Lower lobe of right lung (tissue), 2 donors: ENCODE data around the gene TRMT1. TPM values are rescaled to one million over a fixed set of nuclear protein-coding genes. Genes with fewer than 3 reads are reported as not detected.

Experiments
- ATAC-seq, 2 donors: fragments of 200-7000 bp; cut with Tn5 transposase; one replicate each; pipeline ENCODE4 v1.9.1; 2020 to 2022; ENCODE audit warnings: mild to moderate bottlenecking in 2 of 2, moderate library complexity in 2 of 2
- DNase-seq: peaks from one replicate; pipeline ENCODE4 v3.0.0-alpha.2; 2020
- H3K27ac ChIP-seq: fragments of 200-600 bp; one replicate; pipeline ENCODE4 v1.8.0; 2022
- H3K27me3 ChIP-seq: fragments of 200-600 bp; one replicate; pipeline ENCODE4 v1.8.0; 2022; ENCODE audit warnings: low read depth
- H3K36me3 ChIP-seq: fragments of 200-600 bp; one replicate; pipeline ENCODE4 v1.8.0; 2022; ENCODE audit warnings: mild to moderate bottlenecking
- H3K4me1 ChIP-seq: fragments of 200-600 bp; one replicate; pipeline ENCODE4 v1.8.0; 2022
- H3K4me3 ChIP-seq: fragments of 200-600 bp; one replicate; pipeline ENCODE4 v1.8.0; 2022; ENCODE audit warnings: mild to moderate bottlenecking
- H3K9me3 ChIP-seq: fragments of 200-600 bp; one replicate; pipeline ENCODE4 v1.8.0; 2022
- CTCF ChIP-seq: fragments of 200-600 bp; IDR thresholded peaks from one replicate; pipeline ENCODE4 v1.8.0; 2022; ENCODE audit warnings: antibody characterized with exemption, mild to moderate bottlenecking
- intact Hi-C: fragments of 100-400 bp; cut with DNase I; formaldehyde crosslinking; loops from one replicate; pipeline ENCODE4 v1.11.0; 2022
- total RNA-seq: library from RNA; stranded (reverse); fragmentation: NEBNext Ultra II Directional; extraction: Animal tissue kit (Norgen Biotek cat#: 25700); gene quantifications from one replicate; pipeline ENCODE4 v1.2.1, GENCODE V29; 2021
- donor health status: DM: no; HTN: yes; CAD: no; lungs with severe emphysema.

Gene TRMT1
- total RNA-seq, 1 donor from 2014 or later = 29.3 TPM

GRCh38 chr19:13103581-13104359, 12.8 kb downstream of the TRMT1 start:
- intact Hi-C loops = no loop called here
- H3K27me3 ChIP-seq = no peaks in the 10 kb centered on the region
- TF ChIP-seq CTCF = no peak

GRCh38 chr19:13102666-13103580, 13.6 kb downstream of the TRMT1 start, which contains the start of gene LYL1:
Gene LYL1, minus strand, starts transcription at chr19:13102858. Its CDS starts 1,687 bp downstream, at chr19:13101171.
- Histone ChIP-seq H3K27ac (peak within 1 kb of the TSS; percentile 96), H3K4me3 (peak within 1 kb of the TSS; percentile 63), H3K27me3 (no peaks in the 10 kb centered on the region), H3K9me3 (no peaks in the 10 kb centered on the region), H3K36me3 (peaks cover 13% of the 10 kb centered on the region), H3K4me1 (peaks cover 71% of the 10 kb centered on the region)
- DNase-seq = peak; percentile 89
- TF ChIP-seq CTCF = no peak
- ATAC-seq = peak; percentile 73 to 78
- intact Hi-C loops = no loop called here

More at GRCh38 chr19:13103581-13104359, 12.8 kb downstream of the TRMT1 start:
- peak; percentile 39 for DNase-seq
- peak overlapping the region; percentile 63 for H3K4me3 ChIP-seq
- H3K4me1 ChIP-seq = peaks cover 65% of the 10 kb centered on the region
- H3K9me3 ChIP-seq = no peaks in the 10 kb centered on the region
- H3K36me3 ChIP-seq = peaks cover 13% of the 10 kb centered on the region
- peak overlapping the region; percentile 96 for H3K27ac ChIP-seq
- ATAC-seq = no peak

GRCh38 chr19:13102416-13102665, 14.2 kb downstream of the TRMT1 start:
- peaks cover 75% of the 10 kb centered on the region for H3K4me1 ChIP-seq
- H3K9me3 ChIP-seq = no peaks in the 10 kb centered on the region
- no peak for TF ChIP-seq CTCF
- peak overlapping the region; percentile 63 for H3K4me3 ChIP-seq
- ATAC-seq (no peak), DNase-seq (no peak)
- intact Hi-C loops = no loop called here
- peak overlapping the region; percentile 96 for H3K27ac ChIP-seq
- no peaks in the 10 kb centered on the region for H3K27me3 ChIP-seq
- H3K36me3 ChIP-seq = peaks cover 10% of the 10 kb centered on the region

DNA sequence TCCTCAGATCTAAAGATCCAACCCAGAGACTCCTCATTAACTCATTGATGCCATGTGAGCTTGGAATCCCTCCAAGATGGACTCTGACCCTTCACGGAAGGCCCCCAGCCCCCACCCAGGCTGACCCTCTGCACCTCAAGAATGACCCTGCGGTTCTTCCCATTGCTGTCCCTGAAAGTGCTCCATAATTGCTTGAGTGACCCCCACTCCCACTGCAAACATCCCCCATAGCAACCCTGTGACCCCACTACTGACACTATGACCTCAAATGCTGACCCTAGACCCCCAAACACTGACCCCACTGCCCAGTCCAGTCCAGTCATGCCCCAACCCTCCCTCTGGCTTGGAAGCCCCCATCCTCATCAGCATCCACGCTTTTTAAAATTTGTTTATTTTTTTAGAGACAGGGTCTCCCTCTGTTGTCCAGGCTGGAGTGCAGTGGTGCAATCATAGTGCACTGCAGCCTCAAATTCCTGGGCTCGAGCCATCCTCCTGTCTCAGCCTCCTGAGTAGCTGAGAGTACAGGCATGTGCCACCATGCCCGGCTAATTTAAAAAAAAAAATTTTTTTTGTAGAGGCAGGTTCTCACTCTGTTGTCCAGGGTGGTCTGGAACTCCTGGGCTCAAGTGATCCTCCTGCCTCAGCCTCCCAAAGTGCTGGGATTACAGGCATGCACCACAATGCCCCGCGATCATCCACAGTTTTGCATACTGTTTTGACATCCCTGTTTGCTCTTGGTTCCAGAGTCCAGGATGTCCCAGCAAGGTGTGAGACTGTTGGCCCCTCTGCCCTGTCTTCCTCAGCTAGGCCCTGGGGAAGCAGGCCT, 14.7 kb downstream of the TRMT1 start:
- intact Hi-C loops = no loop called here
- H3K4me3 ChIP-seq = peak overlapping the region; percentile 63
- ATAC-seq (no peak), DNase-seq (no peak)
- H3K27ac ChIP-seq = peak overlapping the region; percentile 96
- no peaks in the 10 kb centered on the region for H3K9me3 ChIP-seq
- TF ChIP-seq CTCF = no peak
- no peaks in the 10 kb centered on the region for H3K27me3 ChIP-seq
- H3K4me1 ChIP-seq = peaks cover 80% of the 10 kb centered on the region
- peaks cover 6% of the 10 kb centered on the region for H3K36me3 ChIP-seq
